Measurements from ENCODE around the gene TPSG1. TPM values are rescaled to one million over a fixed set of nuclear protein-coding genes. Genes with fewer than 3 reads are reported as not detected.

TPSG1 gene
- total RNA-seq, 4 donors from 2014 or later: 1.5 TPM; not detected in 3

DNA sequence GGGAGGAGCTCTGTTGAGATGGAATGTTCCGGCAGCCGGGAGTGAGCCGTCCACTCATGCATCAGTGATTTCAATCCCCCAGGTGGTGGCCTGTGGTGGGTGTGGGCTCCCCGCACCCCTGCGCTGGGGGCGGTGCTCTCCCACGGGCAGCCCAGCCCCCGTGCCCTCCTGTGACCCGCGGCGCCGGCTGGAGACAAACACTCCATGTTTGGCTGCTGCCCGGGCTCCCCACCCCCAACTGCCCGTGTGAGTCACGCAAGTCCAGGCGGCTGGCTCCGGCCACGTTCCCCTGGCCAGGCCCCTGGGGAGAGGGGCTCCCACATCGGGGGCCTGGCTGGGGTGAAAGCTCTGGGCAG, 42.8 kb downstream of the TPSG1 start:
- Histone ChIP-seq H3K4me3 (peak overlapping the region in 1 of 2 donors; percentile 20), H3K27me3 (no peaks in the 10 kb centered on the region), H3K9me3 (no peaks in the 10 kb centered on the region), H3K4me1 (peaks cover 0 to 31% of the 10 kb centered on the region in 2 donors), H3K27ac (peak overlapping the region; percentile 86 to 87), H3K36me3 (no peaks in the 10 kb centered on the region)
- peak; percentile 87 to 91 for DNase-seq
- intact Hi-C loops (cut with DNase I; ENCODE audit: low total_unique reads): no loop called here
- TF ChIP-seq POLR2A (IDR thresholded peaks at IDR 0.05) (peak in 1 of 2 donors; percentile 32), CTCF (IDR thresholded peaks at IDR 0.05) (no peak)

- no peaks in the 10 kb centered on the region for H3K36me3 ChIP-seq
- TF ChIP-seq POLR2A (IDR thresholded peaks at IDR 0.05): no peak
- TF ChIP-seq CTCF (IDR thresholded peaks at IDR 0.05): peak in 1 of 4 experiments; percentile 7
- H3K27ac ChIP-seq: peak overlapping the region; percentile 86 to 87
- peaks cover 0 to 31% of the 10 kb centered on the region in 2 donors for H3K4me1 ChIP-seq
- peak overlapping the region in 1 of 2 donors; percentile 7 for H3K4me3 ChIP-seq
- no peaks in the 10 kb centered on the region for H3K9me3 ChIP-seq
- no peaks in the 10 kb centered on the region for H3K27me3 ChIP-seq
- intact Hi-C loops (cut with DNase I; ENCODE audit: low total_unique reads): no loop called here
- peak in 1 of 2 donors; percentile 29 for DNase-seq
These were observed 43.4 kb downstream of the TPSG1 start for GRCh38 chr16:1181404-1182315.

DNA sequence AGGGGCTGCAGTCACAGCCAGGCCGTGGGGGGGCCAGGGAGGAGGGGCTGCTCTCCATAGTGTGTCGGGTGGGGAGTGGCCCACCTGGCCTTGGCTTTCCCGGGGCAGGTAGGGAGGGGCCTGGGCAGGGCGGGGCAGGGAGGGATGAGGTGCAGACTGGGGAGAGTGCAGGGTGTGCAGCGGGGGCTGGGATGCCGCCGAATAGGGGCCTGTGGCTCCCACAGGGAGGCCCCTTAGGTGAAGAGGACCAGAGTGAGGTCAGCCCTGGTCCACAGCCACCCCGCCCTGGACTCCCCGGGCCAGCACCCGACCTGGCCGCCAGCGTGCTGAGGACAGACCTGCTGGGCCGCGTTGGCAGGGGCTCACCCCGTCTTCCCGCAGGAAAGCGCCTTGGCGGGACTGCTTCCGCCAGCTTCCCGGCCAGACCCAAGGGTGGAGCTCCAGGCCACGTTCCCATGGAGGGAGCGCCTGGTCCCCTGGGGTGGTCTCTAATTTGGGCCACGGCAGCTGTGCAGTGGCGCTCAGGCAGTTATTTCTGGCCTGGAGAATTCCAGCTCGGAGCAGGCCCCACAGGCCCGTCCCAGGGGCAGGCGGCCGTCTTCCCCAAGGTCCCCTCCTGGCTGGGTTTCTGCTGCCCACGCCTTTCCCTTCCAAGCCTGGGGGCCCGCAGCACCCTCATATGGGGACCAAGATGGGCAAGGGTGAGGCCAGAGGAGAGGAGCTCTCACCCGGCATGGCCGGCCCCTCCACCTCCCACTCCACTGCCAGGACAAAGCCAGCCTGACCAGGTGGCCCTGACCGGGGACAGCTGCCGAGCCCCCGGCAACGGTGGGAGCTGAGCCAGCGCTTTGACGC, 44.3 kb downstream of the TPSG1 start:
- TF ChIP-seq CTCF (IDR thresholded peaks at IDR 0.05) (no peak), POLR2A (IDR thresholded peaks at IDR 0.05) (peak in 1 of 2 donors; percentile 5)
- intact Hi-C loops (cut with DNase I; ENCODE audit: low total_unique reads): no loop called here
- Histone ChIP-seq H3K9me3 (no peaks in the 10 kb centered on the region), H3K36me3 (no peaks in the 10 kb centered on the region), H3K27me3 (no peaks in the 10 kb centered on the region), H3K27ac (peak overlapping the region; percentile 86 to 87), H3K4me3 (no peak overlapping the region), H3K4me1 (peaks cover 0 to 31% of the 10 kb centered on the region in 2 donors)
- peak; percentile 52 to 55 for DNase-seq

DNA sequence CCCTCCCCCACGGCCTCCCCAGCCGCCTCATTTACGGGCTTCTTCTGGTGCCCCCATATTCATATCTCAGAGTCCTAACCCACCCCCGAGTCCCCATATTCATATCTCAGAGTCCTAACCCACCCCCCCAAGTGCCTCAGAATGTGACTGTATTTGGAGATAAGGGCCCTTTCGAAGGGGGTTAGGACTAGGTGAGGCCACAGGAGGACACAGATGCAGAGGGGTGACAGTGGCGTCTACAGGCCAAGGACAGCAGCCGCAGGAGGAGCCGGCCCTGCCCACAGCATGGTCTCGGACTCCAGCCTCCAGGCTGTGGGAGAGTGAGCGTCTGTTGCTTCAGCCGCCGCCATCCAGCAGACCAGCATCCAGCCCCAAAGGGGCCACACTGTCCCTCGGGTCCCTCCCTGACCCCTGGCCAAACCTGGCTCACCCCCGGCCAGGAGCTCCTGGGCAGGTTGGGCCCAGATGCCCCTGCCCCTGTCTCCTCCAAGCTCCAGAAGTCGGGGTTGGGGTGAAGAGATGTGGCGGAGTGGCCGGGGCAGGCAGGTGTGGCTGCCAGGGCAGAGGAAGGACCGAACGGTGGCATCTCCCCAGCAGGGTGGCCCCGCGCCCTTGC, 46.7 kb downstream of the TPSG1 start:
- peaks cover 0 to 32% of the 10 kb centered on the region in 2 donors for H3K4me1 ChIP-seq

More for the DNA sequence above, 46.7 kb downstream of the TPSG1 start:
- H3K27me3 ChIP-seq: no peaks in the 10 kb centered on the region
- H3K36me3 ChIP-seq: no peaks in the 10 kb centered on the region
- intact Hi-C loops (cut with DNase I; ENCODE audit: low total_unique reads): no loop called here
- peak overlapping the region in 1 of 2 donors; percentile 7 for H3K27ac ChIP-seq
- no peak for DNase-seq
- H3K4me3 ChIP-seq: no peak overlapping the region
- no peaks in the 10 kb centered on the region for H3K9me3 ChIP-seq
- TF ChIP-seq CTCF (IDR thresholded peaks at IDR 0.05) (no peak), POLR2A (IDR thresholded peaks at IDR 0.05) (no peak)

Measured in uterus (tissue), 4 donors.